ENCODE results near the gene UBL4A. TPM values are rescaled to one million over a fixed set of nuclear protein-coding genes. Genes with fewer than 3 reads are reported as not detected.
A peak's percentile ranks its signal among the peaks of the same experiment; 100 is the strongest.

UBL4A gene
- total RNA-seq, 1 experiment from 2014 or later = 37.4 TPM

GRCh38 chrX:154443479-154443910 is 42.9 kb downstream of the UBL4A start:
- no peak overlapping the region for H2AFZ ChIP-seq (ENCODE audit: low read depth, low read length, poor library complexity, severe bottlenecking)
- no TSS peak for BruUV-seq (replicated peaks)
- no peaks in the 10 kb centered on the region for H3K27me3 ChIP-seq (ENCODE audit: insufficient read depth, low read length)
- no peaks in the 10 kb centered on the region; a peak in 1 of 4 replicates for H3K36me3 ChIP-seq (ENCODE audit: control insufficient read depth in 1 of 2, insufficient read depth in 2 of 2, low read length in 2 of 2)
- peaks cover 26% of the 10 kb centered on the region for H3K79me2 ChIP-seq (ENCODE audit: insufficient read depth, low read length)
- RAD21 ChIA-PET (ENCODE audit: low non-redundant PET in 1 of 2, low total read pairs in 2 of 2, uncharacterized antibody in 2 of 2, unreplicated experiment in 2 of 2) = no interaction called here
- peak overlapping the region; percentile 57 for H3K4me2 ChIP-seq (ENCODE audit: low read length)
- no peaks in the 10 kb centered on the region for H3K9me2 ChIP-seq (ENCODE audit: insufficient read depth)
- no peaks in the 10 kb centered on the region for H4K20me1 ChIP-seq (ENCODE audit: insufficient read depth)
- peaks cover 6 to 19% of the 10 kb centered on the region in 2 experiments; a peak in 3 of 4 replicates for H3K4me1 ChIP-seq (ENCODE audit: control insufficient read depth in 1 of 2, insufficient read depth in 2 of 2, low read length in 2 of 2)
- CTCF ChIA-PET = no interaction called here
- H3K4me3 ChIP-seq (replicated peaks in 1 of 2; ENCODE audit: low read depth in 1 of 2, low read length in 2 of 2) = 0 out of 4 replicates have a peak overlapping the region, but pooled peaks of 1 of the 2 experiments have one; percentile 8
- DNase-seq (ENCODE audit: low read depth, low spot score) (no peak), ATAC-seq (peak; percentile 18)
- no peaks in the 10 kb centered on the region for H3K9me3 ChIP-seq (ENCODE audit: control insufficient read depth in 1 of 2, insufficient read depth in 1 of 2, low read depth in 1 of 2, low read length in 2 of 2)
- POLR2A ChIA-PET = no interaction called here
- TF ChIP-seq RAD21 (IDR thresholded peaks at IDR 0.05; ENCODE audit: low read depth) (no peak), ZNF274 (IDR thresholded peaks at IDR 0.05; ENCODE audit: low read depth, low read length) (no peak), CBX3 (IDR thresholded peaks at IDR 0.05; ENCODE audit: low read depth) (no peak), JUND (IDR thresholded peaks at IDR 0.05) (no peak), SIN3A (IDR thresholded peaks at IDR 0.05; ENCODE audit: low read depth) (no peak), TCF7L2 (IDR thresholded peaks at IDR 0.05; ENCODE audit: borderline replicate concordance, extremely low read depth, insufficient read depth, insufficient read length) (no peak), EGR1 (IDR thresholded peaks at IDR 0.05; ENCODE audit: low read depth) (no peak), ELF1 (IDR thresholded peaks at IDR 0.05; ENCODE audit: borderline replicate concordance, low read depth) (no peak), CTCF (IDR thresholded peaks at IDR 0.05 in 2 of 3, conservative IDR thresholded peaks at IDR 0.05 in 1 of 3; ENCODE audit: borderline replicate concordance in 1 of 3, insufficient read depth in 1 of 3, low read depth in 2 of 3, low read length in 2 of 3) (no peak)
- TF ChIP-seq, protein P1, sequence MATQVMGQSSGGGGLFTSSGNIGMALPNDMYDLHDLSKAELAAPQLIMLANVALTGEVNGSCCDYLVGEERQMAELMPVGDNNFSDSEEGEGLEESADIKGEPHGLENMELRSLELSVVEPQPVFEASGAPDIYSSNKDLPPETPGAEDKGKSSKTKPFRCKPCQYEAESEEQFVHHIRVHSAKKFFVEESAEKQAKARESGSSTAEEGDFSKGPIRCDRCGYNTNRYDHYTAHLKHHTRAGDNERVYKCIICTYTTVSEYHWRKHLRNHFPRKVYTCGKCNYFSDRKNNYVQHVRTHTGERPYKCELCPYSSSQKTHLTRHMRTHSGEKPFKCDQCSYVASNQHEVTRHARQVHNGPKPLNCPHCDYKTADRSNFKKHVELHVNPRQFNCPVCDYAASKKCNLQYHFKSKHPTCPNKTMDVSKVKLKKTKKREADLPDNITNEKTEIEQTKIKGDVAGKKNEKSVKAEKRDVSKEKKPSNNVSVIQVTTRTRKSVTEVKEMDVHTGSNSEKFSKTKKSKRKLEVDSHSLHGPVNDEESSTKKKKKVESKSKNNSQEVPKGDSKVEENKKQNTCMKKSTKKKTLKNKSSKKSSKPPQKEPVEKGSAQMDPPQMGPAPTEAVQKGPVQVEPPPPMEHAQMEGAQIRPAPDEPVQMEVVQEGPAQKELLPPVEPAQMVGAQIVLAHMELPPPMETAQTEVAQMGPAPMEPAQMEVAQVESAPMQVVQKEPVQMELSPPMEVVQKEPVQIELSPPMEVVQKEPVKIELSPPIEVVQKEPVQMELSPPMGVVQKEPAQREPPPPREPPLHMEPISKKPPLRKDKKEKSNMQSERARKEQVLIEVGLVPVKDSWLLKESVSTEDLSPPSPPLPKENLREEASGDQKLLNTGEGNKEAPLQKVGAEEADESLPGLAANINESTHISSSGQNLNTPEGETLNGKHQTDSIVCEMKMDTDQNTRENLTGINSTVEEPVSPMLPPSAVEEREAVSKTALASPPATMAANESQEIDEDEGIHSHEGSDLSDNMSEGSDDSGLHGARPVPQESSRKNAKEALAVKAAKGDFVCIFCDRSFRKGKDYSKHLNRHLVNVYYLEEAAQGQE (IDR thresholded peaks at IDR 0.05; ENCODE audit: low read depth) = no peak
- TF ChIP-seq, protein P2, sequence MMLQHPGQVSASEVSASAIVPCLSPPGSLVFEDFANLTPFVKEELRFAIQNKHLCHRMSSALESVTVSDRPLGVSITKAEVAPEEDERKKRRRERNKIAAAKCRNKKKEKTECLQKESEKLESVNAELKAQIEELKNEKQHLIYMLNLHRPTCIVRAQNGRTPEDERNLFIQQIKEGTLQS (IDR thresholded peaks at IDR 0.05) = no peak
- TF ChIP-seq, protein P3, sequence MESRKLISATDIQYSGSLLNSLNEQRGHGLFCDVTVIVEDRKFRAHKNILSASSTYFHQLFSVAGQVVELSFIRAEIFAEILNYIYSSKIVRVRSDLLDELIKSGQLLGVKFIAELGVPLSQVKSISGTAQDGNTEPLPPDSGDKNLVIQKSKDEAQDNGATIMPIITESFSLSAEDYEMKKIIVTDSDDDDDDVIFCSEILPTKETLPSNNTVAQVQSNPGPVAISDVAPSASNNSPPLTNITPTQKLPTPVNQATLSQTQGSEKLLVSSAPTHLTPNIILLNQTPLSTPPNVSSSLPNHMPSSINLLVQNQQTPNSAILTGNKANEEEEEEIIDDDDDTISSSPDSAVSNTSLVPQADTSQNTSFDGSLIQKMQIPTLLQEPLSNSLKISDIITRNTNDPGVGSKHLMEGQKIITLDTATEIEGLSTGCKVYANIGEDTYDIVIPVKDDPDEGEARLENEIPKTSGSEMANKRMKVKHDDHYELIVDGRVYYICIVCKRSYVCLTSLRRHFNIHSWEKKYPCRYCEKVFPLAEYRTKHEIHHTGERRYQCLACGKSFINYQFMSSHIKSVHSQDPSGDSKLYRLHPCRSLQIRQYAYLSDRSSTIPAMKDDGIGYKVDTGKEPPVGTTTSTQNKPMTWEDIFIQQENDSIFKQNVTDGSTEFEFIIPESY (IDR thresholded peaks at IDR 0.05; ENCODE audit: extremely low read depth, insufficient replicate concordance, low read length) = no peak
- peak overlapping the region; percentile 48 for H3K27ac ChIP-seq (ENCODE audit: low read depth, low read length)
- intact Hi-C loops (cut with micrococcal nuclease) = loop anchor here (5.0 kb wide), 1 partner anchor 34 kb away; the partner anchor contains the start of gene LAGE3
- H3K9ac ChIP-seq (ENCODE audit: low read length) = peak overlapping the region; percentile 27; the same call in 1 of the 2 replicates
